Lower lobe of right lung (tissue), 2 donors: ENCODE data around the gene SLCO6A1. TPM values are rescaled to one million over a fixed set of nuclear protein-coding genes. Genes with fewer than 3 reads are reported as not detected.

Experiments used
- ATAC-seq, 2 donors: fragments of 200-7000 bp; cut with Tn5 transposase; one replicate each; pipeline ENCODE4 v1.9.1; 2020 to 2022; ENCODE audit warnings: mild to moderate bottlenecking in 2 of 2, moderate library complexity in 2 of 2
- DNase-seq: peaks from one replicate; pipeline ENCODE4 v3.0.0-alpha.2; 2020
- H3K27ac ChIP-seq: fragments of 200-600 bp; one replicate; pipeline ENCODE4 v1.8.0; 2022
- H3K27me3 ChIP-seq: fragments of 200-600 bp; one replicate; pipeline ENCODE4 v1.8.0; 2022; ENCODE audit warnings: low read depth
- H3K36me3 ChIP-seq: fragments of 200-600 bp; one replicate; pipeline ENCODE4 v1.8.0; 2022; ENCODE audit warnings: mild to moderate bottlenecking
- H3K4me1 ChIP-seq: fragments of 200-600 bp; one replicate; pipeline ENCODE4 v1.8.0; 2022
- H3K4me3 ChIP-seq: fragments of 200-600 bp; one replicate; pipeline ENCODE4 v1.8.0; 2022; ENCODE audit warnings: mild to moderate bottlenecking
- H3K9me3 ChIP-seq: fragments of 200-600 bp; one replicate; pipeline ENCODE4 v1.8.0; 2022
- intact Hi-C: fragments of 100-400 bp; cut with DNase I; formaldehyde crosslinking; loops from one replicate; pipeline ENCODE4 v1.11.0; 2022
- total RNA-seq: library from RNA; stranded (reverse); fragmentation: NEBNext Ultra II Directional; extraction: Animal tissue kit (Norgen Biotek cat#: 25700); gene quantifications from one replicate; pipeline ENCODE4 v1.2.1, GENCODE V29; 2021
- TF ChIP-seq, protein P1 (sequence below): fragments of 200-600 bp; IDR thresholded peaks from one replicate; pipeline ENCODE4 v1.8.0; 2022; ENCODE audit warnings: antibody characterized with exemption, mild to moderate bottlenecking
- donor health status: DM: no; HTN: yes; CAD: no; lungs with severe emphysema.

The SLCO6A1 gene
- total RNA-seq, 1 donor from 2014 or later, result not detected

GRCh38 chr5:102433473-102433872, 65.3 kb downstream of the SLCO6A1 start:
- Histone ChIP-seq H3K4me3 (no peak overlapping the region), H3K36me3 (no peaks in the 10 kb centered on the region), H3K27ac (no peak overlapping the region), H3K9me3 (no peaks in the 10 kb centered on the region), H3K4me1 (no peaks in the 10 kb centered on the region), H3K27me3 (no peaks in the 10 kb centered on the region)
- DNase-seq (peak; percentile 28), ATAC-seq (no peak)
- TF ChIP-seq, protein P1, sequence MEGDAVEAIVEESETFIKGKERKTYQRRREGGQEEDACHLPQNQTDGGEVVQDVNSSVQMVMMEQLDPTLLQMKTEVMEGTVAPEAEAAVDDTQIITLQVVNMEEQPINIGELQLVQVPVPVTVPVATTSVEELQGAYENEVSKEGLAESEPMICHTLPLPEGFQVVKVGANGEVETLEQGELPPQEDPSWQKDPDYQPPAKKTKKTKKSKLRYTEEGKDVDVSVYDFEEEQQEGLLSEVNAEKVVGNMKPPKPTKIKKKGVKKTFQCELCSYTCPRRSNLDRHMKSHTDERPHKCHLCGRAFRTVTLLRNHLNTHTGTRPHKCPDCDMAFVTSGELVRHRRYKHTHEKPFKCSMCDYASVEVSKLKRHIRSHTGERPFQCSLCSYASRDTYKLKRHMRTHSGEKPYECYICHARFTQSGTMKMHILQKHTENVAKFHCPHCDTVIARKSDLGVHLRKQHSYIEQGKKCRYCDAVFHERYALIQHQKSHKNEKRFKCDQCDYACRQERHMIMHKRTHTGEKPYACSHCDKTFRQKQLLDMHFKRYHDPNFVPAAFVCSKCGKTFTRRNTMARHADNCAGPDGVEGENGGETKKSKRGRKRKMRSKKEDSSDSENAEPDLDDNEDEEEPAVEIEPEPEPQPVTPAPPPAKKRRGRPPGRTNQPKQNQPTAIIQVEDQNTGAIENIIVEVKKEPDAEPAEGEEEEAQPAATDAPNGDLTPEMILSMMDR, result no peak
- intact Hi-C loops, result no loop called here

GRCh38 chr5:102421647-102422046, 77.2 kb downstream of the SLCO6A1 start:
- H3K4me1 ChIP-seq, result no peaks in the 10 kb centered on the region
- no peaks in the 10 kb centered on the region for H3K9me3 ChIP-seq
- H3K27ac ChIP-seq, result no peak overlapping the region
- no peaks in the 10 kb centered on the region for H3K27me3 ChIP-seq
- H3K36me3 ChIP-seq, result no peaks in the 10 kb centered on the region
- DNase-seq, result no peak
- ATAC-seq, result no peak
- H3K4me3 ChIP-seq, result no peak overlapping the region
- intact Hi-C loops, result no loop called here
- TF ChIP-seq, protein P1, result no peak

GRCh38 chr5:102418531-102418930, 80.3 kb downstream of the SLCO6A1 start:
- no peaks in the 10 kb centered on the region for H3K36me3 ChIP-seq
- no peaks in the 10 kb centered on the region for H3K4me1 ChIP-seq
- intact Hi-C loops, result no loop called here
- DNase-seq (no peak), ATAC-seq (no peak)
- H3K4me3 ChIP-seq, result no peak overlapping the region
- TF ChIP-seq, protein P1, result no peak
- H3K9me3 ChIP-seq, result no peaks in the 10 kb centered on the region
- no peaks in the 10 kb centered on the region for H3K27me3 ChIP-seq
- H3K27ac ChIP-seq, result no peak overlapping the region

DNA sequence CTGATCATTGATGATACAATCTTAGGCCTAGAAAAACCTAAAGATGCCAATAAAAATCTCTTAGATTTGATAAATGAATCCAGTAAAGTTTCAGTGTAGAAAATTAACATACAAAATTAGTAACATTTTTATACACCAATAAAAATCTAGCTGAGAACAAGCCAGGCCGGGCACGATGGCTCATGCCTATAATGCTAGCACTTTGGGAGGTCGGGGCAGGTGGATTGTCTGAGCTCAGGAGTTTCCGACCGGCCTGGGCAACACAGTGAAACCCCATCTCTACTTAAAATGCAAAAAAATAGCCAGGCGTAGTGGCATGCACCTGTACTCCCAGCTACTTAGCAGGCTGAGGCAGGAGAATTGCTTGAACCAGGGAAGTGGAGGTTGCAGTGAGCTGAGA, 84.4 kb downstream of the SLCO6A1 start:
- H3K36me3 ChIP-seq, result no peaks in the 10 kb centered on the region
- no peak overlapping the region for H3K27ac ChIP-seq
- TF ChIP-seq, protein P1, result no peak
- H3K4me3 ChIP-seq, result no peak overlapping the region
- H3K27me3 ChIP-seq, result no peaks in the 10 kb centered on the region
- ATAC-seq, result no peak
- no peaks in the 10 kb centered on the region for H3K9me3 ChIP-seq
- DNase-seq, result no peak
- no peaks in the 10 kb centered on the region for H3K4me1 ChIP-seq
- intact Hi-C loops, result no loop called here

GRCh38 chr5:102388235-102388634, 110.6 kb downstream of the SLCO6A1 start:
- H3K4me3 ChIP-seq, result no peak overlapping the region
- ATAC-seq (no peak), DNase-seq (no peak)
- H3K27ac ChIP-seq, result no peak overlapping the region
- H3K36me3 ChIP-seq, result no peaks in the 10 kb centered on the region
- TF ChIP-seq, protein P1, result no peak
- H3K27me3 ChIP-seq, result no peaks in the 10 kb centered on the region
- H3K9me3 ChIP-seq, result peaks cover 6% of the 10 kb centered on the region
- no peaks in the 10 kb centered on the region for H3K4me1 ChIP-seq
- intact Hi-C loops, result no loop called here

- H3K4me3 ChIP-seq, result no peak overlapping the region
- H3K27ac ChIP-seq, result no peak overlapping the region
- H3K27me3 ChIP-seq, result no peaks in the 10 kb centered on the region
- no peaks in the 10 kb centered on the region for H3K4me1 ChIP-seq
- intact Hi-C loops, result no loop called here
- no peaks in the 10 kb centered on the region for H3K36me3 ChIP-seq
- ATAC-seq (no peak), DNase-seq (no peak)
- TF ChIP-seq, protein P1, result no peak
- peaks cover 6% of the 10 kb centered on the region for H3K9me3 ChIP-seq
These were observed 113.4 kb downstream of the SLCO6A1 start for GRCh38 chr5:102385365-102385764.
